Epidermal melanocyte (primary cell): ENCODE measurements around the gene ACP3.
"Not testable (repeated sequence)": the region's sequence is repeated elsewhere in the genome, so short reads cannot be mapped to it uniquely, and the experiment has no call there.

Source experiments
- DNase-seq: peaks from one replicate; pipeline ENCODE4 v3.0.0; 2011; ENCODE audit warnings: low spot score; ENCODE audit not compliant: insufficient read length

ACP3 gene

DNA sequence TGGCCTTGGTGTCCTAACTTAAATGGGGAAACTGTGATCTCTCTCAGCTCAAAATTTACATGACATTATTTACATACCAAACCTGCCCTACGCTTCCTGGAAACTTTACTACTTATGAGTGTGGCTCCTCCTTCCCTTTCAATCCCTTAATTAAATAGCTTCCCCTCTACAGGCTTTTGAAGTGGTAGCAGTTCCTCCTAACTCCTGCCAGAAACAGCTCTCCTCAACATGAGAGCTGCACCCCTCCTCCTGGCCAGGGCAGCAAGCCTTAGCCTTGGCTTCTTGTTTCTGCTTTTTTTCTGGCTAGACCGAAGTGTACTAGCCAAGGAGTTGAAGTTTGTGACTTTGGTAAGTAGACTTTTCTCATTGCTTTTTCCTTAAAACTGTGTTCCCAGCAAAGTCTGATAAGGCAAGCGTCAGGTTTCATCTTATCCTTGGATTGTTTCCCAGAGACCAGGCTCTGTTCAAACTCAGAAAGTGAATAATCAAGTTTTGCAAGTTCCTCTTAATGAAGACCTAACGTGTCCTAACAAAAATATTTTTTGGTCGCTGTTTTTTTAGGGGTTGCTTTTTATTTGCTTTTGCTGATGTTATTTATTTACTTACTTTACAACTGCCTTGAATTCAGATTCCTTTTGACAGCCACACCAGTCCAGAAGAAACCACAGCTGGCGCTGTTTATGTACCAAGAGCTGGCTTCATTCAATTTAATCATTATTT is at the start of gene ACP3:
TSS of gene ACP3 (plus strand) at position 179 of the 720 bp plus-strand sequence. CDS start at position 229, 50 bp downstream.
- no peak for DNase-seq

DNA sequence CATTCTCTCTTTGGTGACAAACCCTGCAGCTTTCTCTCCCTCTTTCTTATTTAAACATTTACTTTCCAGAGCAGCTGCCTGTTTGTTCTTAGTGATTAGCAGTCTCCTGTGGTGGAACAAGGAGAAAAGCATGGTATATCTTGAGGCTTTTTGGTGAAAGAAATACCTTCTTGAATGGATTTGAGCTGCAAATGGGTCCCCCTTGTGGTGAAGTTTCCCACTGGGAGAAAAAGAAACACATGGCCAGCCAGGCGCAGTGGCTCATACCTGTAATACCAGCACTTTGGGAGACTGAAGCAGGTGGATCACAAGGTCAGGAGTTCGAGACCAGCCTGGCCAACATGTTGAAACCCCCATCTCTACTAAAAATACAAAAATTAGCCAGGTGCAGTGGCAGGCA is 48.3 kb upstream of the ACP3 start:
- DNase-seq: no peak

DNA sequence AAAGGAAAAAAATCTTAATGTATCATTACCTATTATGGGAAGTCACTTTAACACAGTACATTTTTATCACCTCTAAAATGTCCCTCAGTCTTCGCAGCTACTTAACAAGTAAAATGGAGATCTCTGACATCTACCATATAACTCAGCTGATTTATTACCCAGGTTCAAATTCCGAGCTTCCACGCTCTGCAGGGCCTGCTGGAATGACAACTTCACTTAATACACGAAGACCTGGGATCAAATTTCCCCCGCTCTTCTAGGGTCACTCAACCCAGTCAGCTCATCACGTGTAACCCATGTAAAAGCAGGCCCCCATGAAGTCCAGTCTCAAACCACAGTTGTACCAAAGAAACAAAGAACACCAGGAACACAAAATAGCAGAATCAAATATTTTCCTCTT is 44.2 kb upstream of the ACP3 start:
- DNase-seq: no peak

DNA sequence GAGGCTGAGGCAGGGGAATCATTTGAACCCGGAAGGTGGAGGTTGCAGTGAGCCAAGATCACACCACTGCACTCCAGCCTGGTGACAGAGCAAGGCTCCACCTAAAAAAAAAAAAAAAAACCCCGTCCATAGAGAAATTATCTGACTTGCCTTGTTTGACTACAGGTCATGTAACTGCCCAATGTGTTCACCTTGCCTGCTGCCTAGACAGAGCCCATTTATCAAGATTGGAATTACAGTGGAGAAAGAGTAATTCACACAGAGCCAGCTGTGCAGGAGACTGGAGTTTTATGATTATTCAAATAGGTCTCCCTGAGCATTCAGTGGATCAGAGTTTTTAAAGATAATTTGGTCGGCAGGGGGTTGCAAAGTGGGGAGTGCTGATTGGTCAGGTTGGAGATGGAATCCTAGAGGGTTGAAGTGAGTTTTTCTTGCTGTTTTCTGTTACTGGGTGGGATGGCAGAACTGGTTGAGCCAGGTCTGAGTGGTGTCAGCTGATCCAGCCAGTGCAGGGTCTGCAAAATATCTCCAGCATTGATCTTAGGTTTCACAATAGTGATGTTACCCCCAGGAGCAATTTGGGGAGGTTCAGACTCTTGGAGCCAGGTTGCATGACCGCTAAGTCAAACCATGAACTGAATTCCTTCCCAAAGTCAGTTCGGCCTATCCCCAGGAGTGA is 40.8 kb upstream of the ACP3 start:
- no peak for DNase-seq

DNA sequence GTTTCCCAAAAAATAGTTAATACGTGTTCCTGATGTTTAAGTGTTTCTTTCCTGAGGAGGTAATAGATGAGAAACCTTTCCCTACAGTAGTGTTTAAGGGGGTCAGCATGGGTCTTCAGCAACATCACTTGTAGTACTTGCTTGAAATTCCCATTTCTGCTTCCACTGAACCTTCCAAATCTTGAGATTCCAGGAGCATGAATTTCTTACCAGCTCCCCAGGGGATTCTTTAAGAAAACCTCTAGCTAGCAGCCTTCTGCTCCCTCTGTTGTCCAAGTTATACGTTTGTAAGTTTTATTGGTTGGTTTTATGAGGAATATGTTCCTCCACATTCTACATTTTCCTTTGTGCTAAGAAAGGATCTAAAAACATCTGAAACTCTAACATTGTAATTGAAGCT is 38.2 kb upstream of the ACP3 start:
- no peak for DNase-seq

DNA sequence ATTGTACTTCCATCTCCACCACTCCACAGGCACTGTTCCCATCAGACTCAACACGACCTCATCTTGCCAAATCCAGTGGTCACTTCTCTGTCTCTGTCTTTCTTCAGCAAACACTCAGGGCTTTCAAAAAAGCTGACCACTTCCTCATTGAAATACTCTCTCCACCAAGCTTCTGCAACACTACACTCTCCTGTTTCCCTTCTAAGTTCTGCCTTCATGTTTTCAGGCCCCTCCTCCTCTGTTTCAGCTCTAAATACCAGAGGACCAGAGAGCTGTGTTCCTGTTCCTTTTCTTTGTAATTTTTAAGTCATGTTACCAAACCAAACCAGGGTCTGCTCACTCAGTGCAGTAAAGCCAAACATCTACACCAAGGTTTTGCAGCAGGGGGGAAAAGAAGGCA is 33.8 kb upstream of the ACP3 start:
- peak; percentile 50 for DNase-seq

- DNase-seq: no peak
Observed at GRCh38 chr3:132283916-132284405, 33.2 kb upstream of the ACP3 start.

GRCh38 chr3:132284781-132285619 is 32.2 kb upstream of the ACP3 start:
- no peak for DNase-seq

- no peak for DNase-seq
Observed at GRCh38 chr3:132285620-132285945, 31.6 kb upstream of the ACP3 start.

DNA sequence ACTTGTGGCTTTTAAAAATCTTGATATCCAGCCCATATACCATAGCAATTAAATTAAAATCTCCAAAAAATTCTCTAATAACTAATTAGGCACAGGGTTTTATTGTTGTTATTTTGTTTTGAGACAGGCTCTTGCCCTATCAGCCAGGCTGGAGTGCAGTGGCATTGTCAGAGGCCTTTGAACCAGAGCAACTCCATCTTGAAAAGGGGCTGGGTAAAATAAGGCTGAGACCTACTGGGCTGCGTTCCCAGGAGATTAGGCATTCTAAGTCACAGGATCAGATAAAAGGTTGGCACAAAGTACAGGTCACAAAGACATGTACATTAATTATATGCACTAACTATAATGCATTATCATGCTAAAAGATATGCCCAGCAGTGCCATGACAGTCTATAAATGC is 31.2 kb upstream of the ACP3 start:
- DNase-seq: no peak

GRCh38 chr3:132288357-132288756 is 28.9 kb upstream of the ACP3 start:
- no peak for DNase-seq

DNA sequence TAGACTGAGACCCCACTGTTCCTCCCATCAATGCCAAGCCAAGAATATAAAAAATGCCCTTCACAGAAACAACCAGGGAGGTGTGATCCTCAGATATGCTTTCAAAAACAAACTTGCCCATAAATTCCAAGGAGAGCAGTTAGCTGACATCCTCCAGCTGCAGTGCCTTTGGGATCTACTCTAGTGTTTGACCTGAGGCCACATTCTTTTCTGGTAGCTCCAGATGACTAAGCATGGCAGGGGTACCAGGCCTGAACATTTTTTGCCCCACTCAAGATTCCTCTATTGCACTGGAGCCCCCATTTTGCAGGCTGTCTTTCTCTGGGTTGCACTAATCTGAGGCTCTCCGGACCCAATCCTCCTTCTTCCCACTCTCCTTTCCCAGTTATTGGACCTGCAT is 27.9 kb upstream of the ACP3 start:
- DNase-seq: no peak

DNA sequence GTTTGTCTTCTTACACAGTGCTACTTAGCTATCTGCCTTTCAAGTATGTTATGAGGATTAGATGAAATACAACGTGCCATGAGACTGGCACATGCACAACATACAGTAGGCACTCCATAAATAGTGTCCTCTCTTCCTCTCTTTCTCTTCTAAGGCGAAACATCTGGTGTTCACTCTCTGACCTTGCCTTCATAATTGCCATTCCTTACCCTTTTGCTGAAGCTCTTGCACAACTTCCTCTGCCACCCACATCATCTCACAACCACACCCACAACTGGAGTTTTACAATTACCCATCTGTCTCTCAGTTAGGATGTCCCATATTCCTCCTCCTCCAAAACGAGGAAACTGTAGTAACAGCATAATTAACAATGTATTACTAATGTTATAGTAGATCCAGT is 26.4 kb upstream of the ACP3 start:
- peak; percentile 75 for DNase-seq

DNA sequence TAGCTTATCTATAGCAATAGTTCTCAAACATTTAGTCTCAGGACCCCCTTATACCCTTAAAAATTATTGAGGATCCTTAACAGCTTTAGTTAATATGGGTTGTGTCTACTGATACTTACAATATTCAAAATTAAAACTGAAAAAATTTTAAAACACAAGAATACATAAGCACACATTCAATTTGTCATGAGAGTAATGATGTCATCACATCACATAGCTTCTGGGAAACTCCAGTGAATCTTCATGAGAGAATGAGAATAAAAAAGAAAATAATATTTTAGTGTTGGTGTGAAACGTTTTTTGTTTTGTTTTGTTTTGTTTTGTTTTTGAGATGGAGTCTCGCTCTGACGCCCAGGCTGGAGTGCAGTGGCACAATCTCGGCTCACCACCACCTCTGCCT is 25.2 kb upstream of the ACP3 start:
- no peak for DNase-seq

- DNase-seq: no peak
Observed at GRCh38 chr3:132293251-132293650, 24.0 kb upstream of the ACP3 start.

GRCh38 chr3:132294906-132295305 is 22.3 kb upstream of the ACP3 start:
- DNase-seq: no peak

DNA sequence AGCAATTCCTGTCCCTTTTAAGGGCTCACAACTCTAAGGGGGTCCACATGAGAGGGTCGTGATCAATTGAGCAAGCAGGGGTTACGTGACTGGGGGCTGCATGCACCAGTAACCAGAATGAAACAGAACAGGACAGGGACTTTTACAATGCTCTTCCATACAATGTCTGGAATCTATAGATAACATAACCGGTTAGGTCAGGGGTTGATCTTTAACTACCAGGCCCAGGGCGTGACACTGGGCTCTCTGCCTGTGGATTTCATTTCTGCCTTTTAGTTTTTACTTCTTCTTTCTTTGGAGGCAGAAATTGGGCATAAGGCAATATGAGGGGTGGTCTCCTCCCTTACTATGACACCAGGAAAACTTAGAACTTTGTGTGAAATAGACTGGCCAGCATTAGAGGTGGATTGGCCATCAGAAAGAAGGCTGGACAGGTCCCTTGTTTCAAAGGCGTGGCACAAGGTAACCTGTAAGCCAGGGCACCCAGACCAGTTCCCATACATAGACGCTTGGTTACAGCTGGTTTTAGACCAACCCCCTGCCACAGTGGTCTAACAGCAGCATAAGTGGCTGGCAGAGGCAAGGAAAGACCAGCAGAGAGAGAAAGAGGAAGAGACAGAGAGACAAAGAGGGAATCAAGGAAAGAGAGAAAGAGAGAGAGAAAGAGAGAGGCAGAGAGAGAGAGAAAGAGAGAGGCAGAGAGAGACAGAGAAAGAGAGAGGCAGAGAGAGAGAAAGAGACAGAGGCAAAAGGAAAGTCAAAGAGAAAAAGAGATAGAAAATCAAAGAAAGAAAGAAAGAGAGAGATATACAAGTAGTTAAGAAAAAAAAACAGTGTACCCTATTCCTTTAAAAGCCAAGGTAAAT is 13.6 kb upstream of the ACP3 start:
- DNase-seq: not testable (repeated sequence)

DNA sequence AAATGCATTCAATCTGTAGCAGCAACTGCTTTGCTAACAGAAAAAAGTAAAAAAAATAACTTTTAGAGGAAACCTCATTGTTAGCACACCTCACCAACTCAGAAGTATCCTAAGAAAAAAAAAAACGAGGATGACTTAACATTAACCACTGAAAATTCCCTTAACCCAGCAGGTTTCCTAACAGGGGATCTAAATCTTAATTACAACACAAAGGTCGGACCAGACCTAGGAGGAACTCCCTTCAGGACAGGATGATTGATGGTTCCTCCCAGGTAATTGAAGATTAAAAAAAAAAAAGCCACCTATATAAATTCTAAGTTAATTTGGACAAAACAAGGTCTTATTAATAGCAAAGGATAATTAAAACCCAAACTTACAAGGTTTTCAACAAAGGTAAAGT is 12.9 kb upstream of the ACP3 start:
- not testable (repeated sequence) for DNase-seq

DNA sequence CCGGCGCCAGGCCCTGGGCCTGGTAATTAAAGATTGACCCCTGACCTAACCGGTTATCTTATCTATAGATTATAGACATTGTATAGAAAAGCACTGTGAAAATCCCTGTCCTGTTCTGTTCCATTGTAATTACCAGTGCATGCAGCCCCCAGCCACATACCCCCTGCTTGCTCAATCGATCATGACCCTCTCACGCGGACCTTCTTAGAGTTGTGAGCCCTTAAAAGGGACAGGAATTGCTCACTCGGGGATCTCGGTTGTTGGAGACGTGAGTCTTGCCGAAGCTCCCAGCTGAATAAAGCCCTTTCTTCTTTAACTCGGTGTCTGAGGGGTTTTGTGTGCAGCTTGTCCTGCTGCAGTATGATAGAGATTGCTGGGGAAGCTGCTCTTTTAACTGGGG is 7.2 kb upstream of the ACP3 start:
- DNase-seq: not testable (repeated sequence)

DNA sequence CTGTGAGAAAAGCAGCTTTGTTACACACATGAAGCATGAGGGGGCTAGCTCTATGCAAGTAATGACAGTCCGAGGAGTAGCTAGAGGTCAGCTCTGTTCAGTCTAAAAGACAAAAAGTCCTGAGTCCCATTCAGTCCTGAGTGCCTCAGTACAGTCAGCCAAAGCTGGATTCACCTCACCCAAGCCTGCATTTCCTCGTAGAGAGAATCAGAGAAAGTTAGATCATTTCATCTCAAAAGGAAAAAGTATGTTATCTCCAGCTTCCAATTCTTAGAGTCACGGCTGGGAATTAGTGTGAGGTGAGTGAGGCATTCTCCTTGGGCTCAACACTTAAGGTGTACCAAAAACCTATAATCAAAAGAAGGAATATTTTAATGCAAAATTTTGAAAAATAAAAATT is 5.9 kb upstream of the ACP3 start:
- no peak for DNase-seq

DNA sequence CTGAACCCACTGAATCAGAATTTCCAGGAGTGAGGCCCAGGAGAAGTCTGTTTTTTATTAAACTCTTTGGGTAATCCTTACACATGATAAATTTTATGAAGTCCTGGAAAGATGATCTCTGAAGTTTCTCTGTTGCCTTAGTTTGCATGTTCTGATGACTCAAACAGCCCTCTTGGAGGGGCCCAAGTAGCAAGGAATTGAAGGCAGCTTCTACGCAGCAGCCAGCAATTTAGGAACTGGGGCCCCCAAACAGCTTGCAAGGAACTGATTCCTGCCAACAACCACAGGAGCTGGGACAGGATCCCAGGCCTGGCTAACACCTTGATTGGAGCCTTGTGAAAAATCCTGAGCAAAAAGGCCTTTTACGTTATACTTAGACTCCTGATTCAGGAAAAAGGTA is 5.4 kb upstream of the ACP3 start:
- DNase-seq: no peak
